CD14-positive monocyte (primary cell): Measurements from ENCODE around the gene PRPF18. TPM values are rescaled to one million over a fixed set of nuclear protein-coding genes. Genes with fewer than 3 reads are reported as not detected.

ENCODE experiments used
- DNase-seq, 3 donors: peaks; one replicate each; pipeline ENCODE4 v3.0.0-alpha.2; 2011 to 2022
- H2AFZ ChIP-seq: 2 replicates; pipeline ENCODE4 v1.6.0; 2012; ENCODE audit warnings: mild to moderate bottlenecking, low read depth, low read length, inconsistent platforms; ENCODE audit not compliant: insufficient read depth, poor library complexity, severe bottlenecking
- H3K27ac ChIP-seq, 2 donors: 1 replicate in 1 of 2; 2 replicates in 1 of 2; pipeline ENCODE4 v1.5.1; 2012 to 2013; ENCODE audit warnings: low read length in 2 of 2, control low read depth in 1 of 2, inconsistent platforms in 1 of 2, low read depth in 1 of 2, mild to moderate bottlenecking in 1 of 2
- H3K27me3 ChIP-seq, 2 donors: one replicate each; pipeline versions ENCODE4 v1.6.0 to v1.6.1; 2011 to 2013; ENCODE audit warnings: low read length in 2 of 2; ENCODE audit not compliant: control insufficient read depth in 2 of 2, insufficient read depth in 2 of 2
- H3K36me3 ChIP-seq, 2 donors: replicated peaks in 1 of 2; 1 replicate in 1 of 2; 2 replicates in 1 of 2; pipeline versions ENCODE4 v1.5.1 to v1.6.1; 2012 to 2013; ENCODE audit warnings: low read length in 2 of 2, control low read depth in 1 of 2, inconsistent platforms in 1 of 2, mild to moderate bottlenecking in 1 of 2; ENCODE audit not compliant: insufficient read depth in 2 of 2, control insufficient read depth in 1 of 2
- H3K4me1 ChIP-seq, 2 donors: 1 replicate in 1 of 2; 2 replicates in 1 of 2; pipeline versions ENCODE4 v1.5.1 to v1.6.1; 2012 to 2013; ENCODE audit warnings: low read length in 2 of 2, control low read depth in 1 of 2, inconsistent platforms in 1 of 2, mild to moderate bottlenecking in 1 of 2, moderate library complexity in 1 of 2; ENCODE audit not compliant: insufficient read depth in 2 of 2, control insufficient read depth in 1 of 2
- H3K4me2 ChIP-seq: replicated peaks from 2 replicates; pipeline ENCODE3; 2012; ENCODE audit warnings: low read length, moderate library complexity, mild to moderate bottlenecking; ENCODE audit not compliant: poor library complexity, severe bottlenecking; ENCODE audit errors: extremely low read depth
- H3K4me3 ChIP-seq, 3 experiments: fragments of 200-600 bp in 1 of 3; sonication (generic) in 1 of 3; replicated peaks in 1 of 3; 1 replicate in 2 of 3; 2 replicates in 1 of 3; pipeline ENCODE4 v1.5.1; 2011 to 2013; ENCODE audit warnings: low read length in 3 of 3, mild to moderate bottlenecking in 3 of 3, control low read depth in 2 of 3, low read depth in 2 of 3, inconsistent platforms in 1 of 3, moderate library complexity in 1 of 3
- H3K79me2 ChIP-seq: 2 replicates; pipeline ENCODE4 v1.6.0; 2012; ENCODE audit warnings: mild to moderate bottlenecking, control low read depth, inconsistent platforms, low read length, moderate library complexity; ENCODE audit not compliant: insufficient read depth
- H3K9ac ChIP-seq: 2 replicates; pipeline ENCODE4 v1.6.0; 2017; ENCODE audit warnings: low read length, mild to moderate bottlenecking; ENCODE audit not compliant: insufficient read depth, poor library complexity, severe bottlenecking
- H3K9me3 ChIP-seq, 2 donors: replicated peaks in 1 of 2; 1 replicate in 1 of 2; 2 replicates in 1 of 2; pipeline versions ENCODE4 v1.5.1 to v1.6.1; 2012 to 2013; ENCODE audit warnings: low read length in 2 of 2, control low read depth in 1 of 2; ENCODE audit not compliant: control insufficient read depth in 1 of 2, insufficient read depth in 1 of 2
- H4K20me1 ChIP-seq: 2 replicates; pipeline ENCODE4 v1.6.0; 2012; ENCODE audit warnings: mild to moderate bottlenecking, low read length, control low read depth, moderate library complexity; ENCODE audit not compliant: insufficient read depth
- H3K27ac Mint-ChIP-seq, 7 donors: one replicate each; pipeline ENCODE4 v1.8.0; 2020; ENCODE audit warnings: mild to moderate bottlenecking in 7 of 7, mixed read lengths in 7 of 7, moderate library complexity in 6 of 7, inconsistent platforms in 2 of 7
- H3K27me3 Mint-ChIP-seq, 3 donors: one replicate each; pipeline ENCODE4 v1.8.0; 2021 to 2022; ENCODE audit warnings: low read depth in 3 of 3, mild to moderate bottlenecking in 3 of 3, mixed read lengths in 3 of 3, moderate library complexity in 3 of 3, inconsistent platforms in 1 of 3
- H3K36me3 Mint-ChIP-seq, 2 donors: one replicate each; pipeline ENCODE4 v1.8.0; 2020; ENCODE audit warnings: mixed read lengths in 2 of 2, inconsistent platforms in 1 of 2, mild to moderate bottlenecking in 1 of 2
- H3K4me1 Mint-ChIP-seq: one replicate; pipeline ENCODE4 v1.8.0; 2020; ENCODE audit warnings: mild to moderate bottlenecking, mixed read lengths
- H3K4me3 Mint-ChIP-seq, 2 donors: one replicate each; pipeline ENCODE4 v1.8.0; 2020; ENCODE audit warnings: mild to moderate bottlenecking in 2 of 2, mixed read lengths in 2 of 2, moderate library complexity in 1 of 2
- H3K9me3 Mint-ChIP-seq, 7 donors: one replicate each; pipeline ENCODE4 v1.8.0; 2020 to 2022; ENCODE audit warnings: mixed read lengths in 7 of 7, mild to moderate bottlenecking in 6 of 7, moderate library complexity in 6 of 7, inconsistent platforms in 2 of 7
- WGBS: methylation state at CpG from one replicate; pipeline ENCODE4 v1.1.5; 2013; ENCODE audit warnings: missing lambda C conversion rate; ENCODE audit not compliant: insufficient coverage; 5-methylcytosine and 5-hydroxymethylcytosine counted together
- intact Hi-C, 2 donors: fragments of 100-400 bp; cut with micrococcal nuclease; formaldehyde crosslinking; loops; one replicate each; pipeline versions ENCODE4 v1.15.0 to v1.15.1; 2023
- polyA plus RNA-seq, 3 donors: library from polyadenylated mRNA; depleted of rRNA in 1 of 3; unstranded in 2 of 3; stranded (reverse) in 1 of 3; fragments of 300-500 nt in 2 of 3; fragments of >200 nt in 1 of 3; fragmentation: Illumina TruSeq in 2 of 3; gene quantifications; 1 replicate in 2 of 3; 2 replicates in 1 of 3; pipeline ENCODE4 v1.2.3, GENCODE V29; 2012 to 2021
- TF ChIP-seq, protein P1 (sequence below): fragments of 200-600 bp; IDR thresholded peaks from one replicate; pipeline ENCODE4 v1.8.0; 2022; ENCODE audit warnings: antibody characterized with exemption, mild to moderate bottlenecking

The PRPF18 gene
- polyA plus RNA-seq, 3 donors = 13.8 to 31.4 (median 26.8) TPM

DNA sequence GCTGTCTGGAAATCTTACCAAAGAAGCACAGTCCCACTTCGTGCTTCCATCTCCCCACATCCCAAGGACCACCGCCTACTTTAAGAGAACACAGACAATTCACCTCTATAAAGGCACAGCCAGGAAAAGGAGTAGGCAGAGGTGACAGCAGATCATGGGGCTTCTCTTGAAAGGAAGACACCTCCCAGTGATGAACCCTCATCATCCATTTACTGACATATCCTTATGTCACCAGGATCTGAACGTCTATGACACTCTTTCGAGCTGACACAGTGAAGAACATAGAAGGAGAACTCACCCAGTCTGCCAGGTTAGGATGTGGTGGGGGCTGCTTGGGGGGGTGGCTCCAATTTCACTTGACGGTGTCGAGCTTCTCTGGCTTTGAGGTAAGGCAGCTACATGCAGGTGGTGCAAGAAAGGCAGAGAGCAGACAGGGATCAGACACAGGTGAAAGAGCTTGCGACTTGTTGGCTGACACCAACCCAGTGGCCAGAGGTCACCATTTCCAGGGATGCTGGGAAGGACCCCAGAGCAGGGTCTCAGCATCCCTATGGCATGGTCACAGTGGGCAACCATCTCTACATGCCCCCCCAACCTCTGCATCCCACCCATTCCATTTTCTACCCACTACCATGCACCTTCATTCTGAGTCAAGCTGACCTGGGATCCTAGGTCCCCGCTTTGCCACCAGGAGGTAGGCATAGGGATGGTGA is 67.5 kb downstream of the PRPF18 start:
- 100% methylated on average over 3 of the region's 8 CpGs for WGBS
- intact Hi-C loops = no loop called here
- H3K27me3 ChIP-seq = no peaks in the 10 kb centered on the region
- no peaks in the 10 kb centered on the region for H3K79me2 ChIP-seq
- H3K27ac Mint-ChIP-seq = no peak overlapping the region
- peaks cover 11% of the 10 kb centered on the region for H3K4me1 Mint-ChIP-seq
- H3K9ac ChIP-seq = no peak overlapping the region
- H3K36me3 ChIP-seq = peaks cover 0 to 34% of the 10 kb centered on the region in 2 donors
- H3K9me3 ChIP-seq = no peaks in the 10 kb centered on the region
- no peak overlapping the region for H3K4me2 ChIP-seq
- H4K20me1 ChIP-seq = no peaks in the 10 kb centered on the region
- H3K9me3 Mint-ChIP-seq = peaks cover 0 to 4% (median 0%) of the 10 kb centered on the region in 7 donors
- no peak overlapping the region for H3K27ac ChIP-seq
- no peak overlapping the region for H3K4me3 Mint-ChIP-seq
- no peak overlapping the region for H2AFZ ChIP-seq
- DNase-seq = no peak
- peaks cover 23% of the 10 kb centered on the region in 2 donors for H3K36me3 Mint-ChIP-seq
- H3K27me3 Mint-ChIP-seq = peaks cover 0 to 5% (median 2%) of the 10 kb centered on the region in 3 donors
- H3K4me3 ChIP-seq = no peak overlapping the region
- H3K4me1 ChIP-seq = peaks cover 4 to 6% of the 10 kb centered on the region in 2 donors
- TF ChIP-seq, protein P1, sequence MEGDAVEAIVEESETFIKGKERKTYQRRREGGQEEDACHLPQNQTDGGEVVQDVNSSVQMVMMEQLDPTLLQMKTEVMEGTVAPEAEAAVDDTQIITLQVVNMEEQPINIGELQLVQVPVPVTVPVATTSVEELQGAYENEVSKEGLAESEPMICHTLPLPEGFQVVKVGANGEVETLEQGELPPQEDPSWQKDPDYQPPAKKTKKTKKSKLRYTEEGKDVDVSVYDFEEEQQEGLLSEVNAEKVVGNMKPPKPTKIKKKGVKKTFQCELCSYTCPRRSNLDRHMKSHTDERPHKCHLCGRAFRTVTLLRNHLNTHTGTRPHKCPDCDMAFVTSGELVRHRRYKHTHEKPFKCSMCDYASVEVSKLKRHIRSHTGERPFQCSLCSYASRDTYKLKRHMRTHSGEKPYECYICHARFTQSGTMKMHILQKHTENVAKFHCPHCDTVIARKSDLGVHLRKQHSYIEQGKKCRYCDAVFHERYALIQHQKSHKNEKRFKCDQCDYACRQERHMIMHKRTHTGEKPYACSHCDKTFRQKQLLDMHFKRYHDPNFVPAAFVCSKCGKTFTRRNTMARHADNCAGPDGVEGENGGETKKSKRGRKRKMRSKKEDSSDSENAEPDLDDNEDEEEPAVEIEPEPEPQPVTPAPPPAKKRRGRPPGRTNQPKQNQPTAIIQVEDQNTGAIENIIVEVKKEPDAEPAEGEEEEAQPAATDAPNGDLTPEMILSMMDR = no peak

DNA sequence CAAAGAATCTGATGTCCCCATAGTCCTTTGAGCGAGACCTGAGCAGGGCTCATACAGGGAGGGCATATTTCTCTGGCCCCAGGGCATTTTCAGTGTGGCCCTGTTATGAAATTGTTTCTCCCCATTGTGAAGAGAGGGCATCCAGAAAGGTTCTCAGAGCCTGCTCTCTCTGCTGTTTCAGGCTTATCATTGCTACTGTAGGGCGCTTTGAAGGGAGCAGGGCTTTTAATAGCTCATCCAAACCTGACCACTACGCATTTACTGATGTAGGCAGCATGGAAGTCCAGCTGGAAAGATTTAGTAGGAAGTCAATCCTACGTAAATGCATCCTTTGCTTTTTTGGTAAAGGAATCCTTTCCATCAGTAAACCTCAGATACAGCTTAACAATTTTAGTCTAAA is 68.1 kb downstream of the PRPF18 start:
- TF ChIP-seq, protein P1 = no peak
- Mint-ChIP-seq H3K9me3 (peaks cover 0 to 4% (median 0%) of the 10 kb centered on the region in 7 donors), H3K4me3 (no peak overlapping the region), H3K4me1 (peaks cover 17% of the 10 kb centered on the region), H3K36me3 (peaks cover 21% of the 10 kb centered on the region in 2 donors), H3K27ac (no peak overlapping the region), H3K27me3 (peaks cover 0 to 7% (median 2%) of the 10 kb centered on the region in 3 donors)
- Histone ChIP-seq H3K27me3 (no peaks in the 10 kb centered on the region), H3K79me2 (no peaks in the 10 kb centered on the region), H3K4me1 (peaks cover 10 to 12% of the 10 kb centered on the region in 2 donors), H2AFZ (no peak overlapping the region), H3K4me3 (no peak overlapping the region), H3K9ac (no peak overlapping the region), H4K20me1 (no peaks in the 10 kb centered on the region), H3K36me3 (peaks cover 0 to 28% of the 10 kb centered on the region in 2 donors), H3K4me2 (no peak overlapping the region), H3K27ac (no peak overlapping the region), H3K9me3 (no peaks in the 10 kb centered on the region)
- intact Hi-C loops = no loop called here
- 89% methylated on average over 1 of the region's 4 CpGs for WGBS
- no peak for DNase-seq
